ENCODE data around the gene CST9. TPM values are rescaled to one million over a fixed set of nuclear protein-coding genes. Genes with fewer than 3 reads are reported as not detected.

The CST9 gene
- total and polyA plus RNA-seq, 2 of the 8 experiments (the other 6 are each of a cell fraction or from before 2014, with no cell fraction given) = 0.05 to 0.19 TPM

- no peak for TF ChIP-seq BACH1 (IDR thresholded peaks at IDR 0.05; ENCODE audit: low read length)
- no peak for TF ChIP-seq BRCA1 (IDR thresholded peaks at IDR 0.05; ENCODE audit: low read depth, low read length)
- TF ChIP-seq RNF2 (IDR thresholded peaks at IDR 0.05; ENCODE audit: borderline replicate concordance, low read depth, low read length, missing control alignments, poor library complexity, severe bottlenecking) = no peak
- TF ChIP-seq POLR2AphosphoS5 (IDR thresholded peaks at IDR 0.05; ENCODE audit: low read depth, low read length) = no peak
- no peak for TF ChIP-seq KDM4A (IDR thresholded peaks at IDR 0.05; ENCODE audit: low read depth, low read length, severe bottlenecking)
These were observed 9.8 kb downstream of the CST9 start (continued) for GRCh38 chr20:23595941-23596340.
